PC-9 (cell line): ENCODE measurements around the gene TANGO2. TPM values are rescaled to one million over a fixed set of nuclear protein-coding genes. Genes with fewer than 3 reads are reported as not detected.

Experiments
- BruUV-seq: library from RNA; stranded (reverse); fragments of 400-500 nt; replicated peaks from 2 replicates; lab custom pipeline; 2021; lab: Mats Ljungman, UMichigan
- CTCF ChIA-PET: fragments of 300-600 bp; sonication (Branson Sonifier 250); formaldehyde crosslinking; loops from one replicate; lab custom pipeline; 2022; ENCODE audit warnings: antibody characterized with exemption; lab: Charles Lee
- POLR2A ChIA-PET: fragments of 300-600 bp; sonication (Branson Sonifier 250); formaldehyde crosslinking; loops from one replicate; lab custom pipeline; 2022; ENCODE audit warnings: antibody characterized with exemption; ENCODE audit not compliant: unreplicated experiment; lab: Charles Lee
- DNase-seq, 2 experiments: peaks; one replicate each; pipeline versions ENCODE4 v3.0.0 to v3.0.0-alpha.2; 2015 to 2022; ENCODE audit warnings: mixed read lengths in 1 of 2
- H2AFZ ChIP-seq: fragments of 200-600 bp; sonication (generic); 2 replicates; pipeline ENCODE4 v1.8.1; 2017; ENCODE audit warnings: antibody characterized with exemption
- H3F3A ChIP-seq: fragments of 200-600 bp; sonication (generic); 2 replicates; pipeline ENCODE4 v1.8.1; 2017; ENCODE audit warnings: antibody characterized with exemption, mild to moderate bottlenecking, low read depth; ENCODE audit not compliant: insufficient read depth
- H3K27ac ChIP-seq: fragments of 200-600 bp; sonication (generic); 2 replicates; pipeline ENCODE4 v1.6.1; 2016; ENCODE audit warnings: mixed run types
- H3K27me3 ChIP-seq: fragments of 200-600 bp; sonication (generic); 2 replicates; pipeline ENCODE4 v1.6.1; 2016; ENCODE audit warnings: low read depth, mixed run types; ENCODE audit not compliant: insufficient read depth
- H3K36me3 ChIP-seq: fragments of 200-600 bp; sonication (generic); 2 replicates; pipeline ENCODE4 v1.6.1; 2016; ENCODE audit warnings: low read depth, mixed run types
- H3K4me1 ChIP-seq: fragments of 200-600 bp; sonication (generic); replicated peaks from 2 replicates; pipeline ENCODE4 v1.6.1; 2016; ENCODE audit warnings: mixed run types; ENCODE audit not compliant: insufficient read depth
- H3K4me2 ChIP-seq: fragments of 200-600 bp; sonication (generic); 2 replicates; pipeline ENCODE4 v1.6.1; 2017; ENCODE audit warnings: mixed run types
- H3K4me3 ChIP-seq: fragments of 200-600 bp; sonication (generic); 2 replicates; pipeline ENCODE4 v1.6.1; 2016; ENCODE audit warnings: mixed run types
- H3K79me2 ChIP-seq: fragments of 200-600 bp; sonication (generic); 2 replicates; pipeline ENCODE4 v1.6.1; 2017; ENCODE audit warnings: low read depth, mixed run types
- H3K9me2 ChIP-seq: fragments of 200-600 bp; sonication (generic); 2 replicates; pipeline ENCODE4 v1.8.1; 2017; ENCODE audit warnings: mild to moderate bottlenecking; ENCODE audit not compliant: insufficient read depth
- H3K9me3 ChIP-seq: fragments of 200-600 bp; sonication (generic); 2 replicates; pipeline ENCODE4 v1.8.1; 2016; ENCODE audit warnings: low read depth; ENCODE audit not compliant: insufficient read depth
- H4K20me1 ChIP-seq: fragments of 200-600 bp; sonication (generic); 2 replicates; pipeline ENCODE4 v1.8.1; 2017; ENCODE audit not compliant: insufficient read depth
- EZH2 ChIP-seq: fragments of 200-600 bp; sonication (generic); IDR thresholded peaks from 2 replicates; pipeline ENCODE4 v1.8.0; 2017; ENCODE audit warnings: antibody characterized with exemption, low read depth
- intact Hi-C: fragments of 100-400 bp; cut with micrococcal nuclease; formaldehyde crosslinking; loops from one replicate; pipeline ENCODE4 v1.10.0; 2022; ENCODE audit not compliant: unreplicated experiment
- total RNA-seq: library from RNA; stranded (reverse); gene quantifications from 2 replicates; pipeline ENCODE4 v1.2.3, GENCODE V29; 2021
- TF ChIP-seq, protein P1 (sequence below): fragments of 200-600 bp; sonication (generic); conservative IDR thresholded peaks from 2 replicates; pipeline ENCODE4 v1.6.1; 2017; ENCODE audit warnings: mixed run types, antibody characterized with exemption, mild to moderate bottlenecking, moderate library complexity

Gene TANGO2
- total RNA-seq, 1 experiment from 2014 or later, result 22.4 TPM

DNA sequence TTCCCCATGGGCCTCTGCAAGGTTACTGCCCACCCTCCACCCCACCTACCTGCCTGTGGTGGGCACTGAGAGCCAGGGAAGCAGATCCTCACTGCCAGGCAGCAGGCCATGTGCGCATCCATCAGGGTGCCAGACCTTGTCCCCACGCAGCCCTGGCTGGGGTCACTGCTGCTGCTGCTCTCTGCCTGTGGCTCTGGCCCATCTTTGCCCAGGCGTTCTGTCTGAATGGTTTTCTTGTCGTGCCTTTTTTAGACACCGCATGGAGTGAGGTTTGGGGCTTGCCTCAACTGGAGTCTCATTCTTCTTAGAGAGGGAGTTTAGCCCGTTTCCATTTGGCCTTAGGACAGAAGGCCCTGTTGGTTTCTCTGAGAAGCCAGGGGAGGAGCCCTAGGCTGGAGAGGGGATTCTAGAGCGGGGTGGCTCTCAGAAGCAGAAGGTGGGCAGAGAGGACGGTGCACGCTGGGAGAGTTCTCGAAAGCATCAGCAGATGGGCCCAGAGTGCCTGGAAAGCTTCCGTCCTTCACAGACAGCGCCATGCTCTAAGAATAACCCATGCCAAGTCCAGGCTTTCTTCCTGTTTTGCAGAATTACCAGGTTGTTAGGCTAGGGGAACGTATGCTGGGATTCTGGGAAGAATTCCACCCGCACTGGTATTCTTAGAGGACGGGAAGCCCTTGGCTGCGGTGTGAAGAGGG, 8.1 kb downstream of the TANGO2 start:
- no TSS peak for BruUV-seq
- Histone ChIP-seq H3K9me2 (no peaks in the 10 kb centered on the region), H2AFZ (no peak overlapping the region), H3K4me1 (no peaks in the 10 kb centered on the region), H3K27me3 (no peaks in the 10 kb centered on the region), H3K4me2 (no peak overlapping the region), H3K27ac (no peak overlapping the region), H3K79me2 (0 out of 2 replicates have a peak, but pooled peaks cover 3% of the 10 kb centered on the region), H3K36me3 (no peaks in the 10 kb centered on the region), H3K9me3 (no peaks in the 10 kb centered on the region), H3K4me3 (no peak overlapping the region), H4K20me1 (no peaks in the 10 kb centered on the region), H3F3A (no peaks in the 10 kb centered on the region)
- ChIA-PET CTCF (no interaction called here), POLR2A (no interaction called here)
- TF ChIP-seq, protein P1, sequence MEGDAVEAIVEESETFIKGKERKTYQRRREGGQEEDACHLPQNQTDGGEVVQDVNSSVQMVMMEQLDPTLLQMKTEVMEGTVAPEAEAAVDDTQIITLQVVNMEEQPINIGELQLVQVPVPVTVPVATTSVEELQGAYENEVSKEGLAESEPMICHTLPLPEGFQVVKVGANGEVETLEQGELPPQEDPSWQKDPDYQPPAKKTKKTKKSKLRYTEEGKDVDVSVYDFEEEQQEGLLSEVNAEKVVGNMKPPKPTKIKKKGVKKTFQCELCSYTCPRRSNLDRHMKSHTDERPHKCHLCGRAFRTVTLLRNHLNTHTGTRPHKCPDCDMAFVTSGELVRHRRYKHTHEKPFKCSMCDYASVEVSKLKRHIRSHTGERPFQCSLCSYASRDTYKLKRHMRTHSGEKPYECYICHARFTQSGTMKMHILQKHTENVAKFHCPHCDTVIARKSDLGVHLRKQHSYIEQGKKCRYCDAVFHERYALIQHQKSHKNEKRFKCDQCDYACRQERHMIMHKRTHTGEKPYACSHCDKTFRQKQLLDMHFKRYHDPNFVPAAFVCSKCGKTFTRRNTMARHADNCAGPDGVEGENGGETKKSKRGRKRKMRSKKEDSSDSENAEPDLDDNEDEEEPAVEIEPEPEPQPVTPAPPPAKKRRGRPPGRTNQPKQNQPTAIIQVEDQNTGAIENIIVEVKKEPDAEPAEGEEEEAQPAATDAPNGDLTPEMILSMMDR, result no peak
- no peak for TF ChIP-seq EZH2
- intact Hi-C loops, result no loop called here
- no peak for DNase-seq

GRCh38 chr22:20029550-20030225, 8.8 kb downstream of the TANGO2 start:
- H3F3A ChIP-seq, result no peaks in the 10 kb centered on the region
- no peaks in the 10 kb centered on the region for H3K4me1 ChIP-seq
- H4K20me1 ChIP-seq, result no peaks in the 10 kb centered on the region
- POLR2A ChIA-PET, result no interaction called here
- no peaks in the 10 kb centered on the region for H3K36me3 ChIP-seq
- DNase-seq, result no peak
- H3K79me2 ChIP-seq, result no peaks in the 10 kb centered on the region
- no peaks in the 10 kb centered on the region for H3K9me3 ChIP-seq
- intact Hi-C loops, result no loop called here
- no TSS peak for BruUV-seq
- H3K4me2 ChIP-seq, result no peak overlapping the region
- no peak overlapping the region for H2AFZ ChIP-seq
- CTCF ChIA-PET, result no interaction called here
- no peak overlapping the region for H3K4me3 ChIP-seq
- TF ChIP-seq, protein P1, result no peak
- TF ChIP-seq EZH2, result no peak
- no peaks in the 10 kb centered on the region for H3K27me3 ChIP-seq
- H3K27ac ChIP-seq, result no peak overlapping the region
- no peaks in the 10 kb centered on the region for H3K9me2 ChIP-seq

GRCh38 chr22:20031732-20032406, 11.0 kb downstream of the TANGO2 start:
- Histone ChIP-seq H3K4me3 (no peak overlapping the region), H2AFZ (no peak overlapping the region), H3K9me2 (no peaks in the 10 kb centered on the region), H3K4me2 (no peak overlapping the region), H3K27ac (no peak overlapping the region), H3K27me3 (no peaks in the 10 kb centered on the region), H3F3A (no peaks in the 10 kb centered on the region), H3K4me1 (no peaks in the 10 kb centered on the region), H3K79me2 (no peaks in the 10 kb centered on the region), H3K36me3 (no peaks in the 10 kb centered on the region), H4K20me1 (no peaks in the 10 kb centered on the region), H3K9me3 (no peaks in the 10 kb centered on the region)
- ChIA-PET POLR2A (no interaction called here), CTCF (no interaction called here)
- DNase-seq, result no peak
- TF ChIP-seq, protein P1, result no peak
- TF ChIP-seq EZH2, result no peak
- no TSS peak for BruUV-seq
- intact Hi-C loops, result no loop called here
